GM23338 (cell line): ENCODE measurements around the gene MYO1E. TPM values are rescaled to one million over a fixed set of nuclear protein-coding genes. Genes with fewer than 3 reads are reported as not detected.

Experiments used
- ATAC-seq: fragments of 200-7000 bp; cut with Tn5 transposase; 3 replicates; pipeline ENCODE4 v1.9.1; 2020
- DNase-seq: peaks from one replicate; pipeline ENCODE4 v3.0.0-alpha.2; 2015; ENCODE audit warnings: low spot score
- H2AFZ ChIP-seq: fragments of 200-600 bp; sonication (generic); 2 replicates; pipeline ENCODE4 v1.8.0; 2016; ENCODE audit warnings: antibody characterized with exemption, mild to moderate bottlenecking, moderate library complexity
- H3F3A ChIP-seq: fragments of 200-600 bp; sonication (generic); replicated peaks from 2 replicates; pipeline ENCODE4 v1.8.0; 2017; ENCODE audit warnings: antibody characterized with exemption, mixed run types, low read depth
- H3K27ac ChIP-seq: fragments of 200-600 bp; sonication (generic); 2 replicates; pipeline ENCODE4 v1.6.1; 2016; ENCODE audit warnings: low read depth
- H3K27me3 ChIP-seq: fragments of 200-600 bp; sonication (generic); 2 replicates; pipeline ENCODE4 v1.8.0; 2016; ENCODE audit warnings: mild to moderate bottlenecking, mixed run types, moderate library complexity; ENCODE audit not compliant: insufficient read depth
- H3K36me3 ChIP-seq: fragments of 200-600 bp; sonication (generic); 2 replicates; pipeline ENCODE4 v1.8.0; 2016; ENCODE audit warnings: mild to moderate bottlenecking; ENCODE audit not compliant: insufficient read depth
- H3K4me1 ChIP-seq: fragments of 200-600 bp; sonication (generic); 2 replicates; pipeline ENCODE4 v1.8.0; 2016; ENCODE audit warnings: mild to moderate bottlenecking, moderate library complexity; ENCODE audit not compliant: insufficient read depth
- H3K4me2 ChIP-seq: fragments of 200-600 bp; sonication (generic); 2 replicates; pipeline ENCODE4 v1.7.1; 2017; ENCODE audit warnings: mixed run types
- H3K4me3 ChIP-seq: fragments of 200-600 bp; sonication (generic); 2 replicates; pipeline ENCODE4 v1.6.1; 2016; ENCODE audit warnings: mixed run types
- H3K79me2 ChIP-seq: fragments of 200-600 bp; sonication (generic); replicated peaks from 2 replicates; pipeline ENCODE4 v1.8.0; 2017; ENCODE audit warnings: mild to moderate bottlenecking; ENCODE audit not compliant: insufficient read depth
- H3K9me2 ChIP-seq: fragments of 200-600 bp; sonication (generic); 2 replicates; pipeline ENCODE4 v1.8.0; 2017; ENCODE audit not compliant: insufficient read depth
- H4K20me1 ChIP-seq: fragments of 200-600 bp; sonication (generic); replicated peaks from 2 replicates; pipeline ENCODE4 v1.8.0; 2017; ENCODE audit warnings: mild to moderate bottlenecking; ENCODE audit not compliant: insufficient read depth
- H3K27ac Mint-ChIP-seq: 2 replicates; pipeline ENCODE4 v1.8.0; 2020; ENCODE audit warnings: inconsistent platforms, mild to moderate bottlenecking, moderate library complexity, mixed read lengths
- H3K27me3 Mint-ChIP-seq: 3 replicates; pipeline ENCODE4 v1.8.0; 2022; ENCODE audit warnings: low read depth, mild to moderate bottlenecking, moderate library complexity, mixed read lengths, inconsistent platforms; ENCODE audit not compliant: insufficient read depth, poor library complexity
- H3K36me3 Mint-ChIP-seq: 3 replicates; pipeline ENCODE4 v1.8.0; 2021; ENCODE audit warnings: low read depth, mild to moderate bottlenecking, inconsistent platforms, moderate library complexity, mixed read lengths
- H3K4me1 Mint-ChIP-seq: 3 replicates; pipeline ENCODE4 v1.8.0; 2020; ENCODE audit warnings: mild to moderate bottlenecking, inconsistent platforms, mixed read lengths
- H3K4me3 Mint-ChIP-seq: 3 replicates; pipeline ENCODE4 v1.8.0; 2021; ENCODE audit warnings: moderate library complexity, mild to moderate bottlenecking, inconsistent platforms, mixed read lengths
- H3K9me3 Mint-ChIP-seq: 3 replicates; pipeline ENCODE4 v1.8.0; 2020; ENCODE audit warnings: moderate library complexity, mild to moderate bottlenecking, inconsistent platforms, mixed read lengths
- EZH2phosphoT487 ChIP-seq: fragments of 200-600 bp; sonication (generic); IDR thresholded peaks from one replicate; pipeline ENCODE4 v1.8.1; 2018; ENCODE audit warnings: antibody characterized with exemption; ENCODE audit not compliant: unreplicated experiment
- JUNB ChIP-seq: IDR thresholded peaks from one replicate; pipeline ENCODE4 v1.6.1; 2016; ENCODE audit warnings: antibody characterized with exemption; ENCODE audit not compliant: unreplicated experiment
- NANOG ChIP-seq: IDR thresholded peaks from 2 replicates; pipeline ENCODE4 v1.6.1; 2016; ENCODE audit warnings: antibody characterized with exemption, borderline replicate concordance
- POLR2AphosphoS5 ChIP-seq: IDR thresholded peaks from 2 replicates; pipeline ENCODE4 v1.6.1; 2016; ENCODE audit warnings: antibody characterized with exemption, low read depth
- STAT1 ChIP-seq: IDR thresholded peaks from one replicate; pipeline ENCODE4 v1.6.1; 2016; ENCODE audit warnings: antibody characterized with exemption; ENCODE audit not compliant: unreplicated experiment
- ZNF114 ChIP-seq: fragments of 250-450 bp; sonication (Bioruptor Pico); IDR thresholded peaks from 2 replicates; pipeline ENCODE4 v1.5.0; 2020; ENCODE audit warnings: mild to moderate bottlenecking, moderate library complexity
- ZNF331 ChIP-seq: fragments of 250-450 bp; sonication (Bioruptor Pico); IDR thresholded peaks from 2 replicates; pipeline ENCODE4 v1.5.0; 2020; ENCODE audit warnings: low read depth, mild to moderate bottlenecking, moderate library complexity
- ZNF462 ChIP-seq: fragments of 250-450 bp; sonication (Bioruptor Pico); IDR thresholded peaks from 2 replicates; pipeline ENCODE4 v1.5.0; 2020; ENCODE audit warnings: mild to moderate bottlenecking, moderate library complexity
- polyA plus RNA-seq: library from polyadenylated mRNA; unstranded; fragments of >200 nt; fragmentation: Nextera tagmentation; extraction: Ambion mirVana; gene quantifications from 2 replicates; pipeline ENCODE4 v1.2.1, GENCODE V29; 2016
- total RNA-seq: library from RNA; depleted of rRNA; stranded (reverse); fragments of >200 nt; shearing (Covaris generic); gene quantifications from 2 replicates; pipeline ENCODE4 v1.2.3, GENCODE V29; 2014
- TF ChIP-seq, protein P1 (sequence below): IDR thresholded peaks from 2 replicates; pipeline ENCODE4 v1.6.1; 2016; ENCODE audit warnings: antibody characterized with exemption

MYO1E gene
- total and polyA plus RNA-seq, 2 experiments from 2014 or later = 68.3 to 131 TPM

- TF ChIP-seq JUNB (no peak), NANOG (no peak), STAT1 (no peak), ZNF331 (CRISPR knock-in tag) (no peak), ZNF114 (no peak), EZH2phosphoT487 (no peak), ZNF462 (CRISPR knock-in tag) (no peak)
- TF ChIP-seq, protein P1, sequence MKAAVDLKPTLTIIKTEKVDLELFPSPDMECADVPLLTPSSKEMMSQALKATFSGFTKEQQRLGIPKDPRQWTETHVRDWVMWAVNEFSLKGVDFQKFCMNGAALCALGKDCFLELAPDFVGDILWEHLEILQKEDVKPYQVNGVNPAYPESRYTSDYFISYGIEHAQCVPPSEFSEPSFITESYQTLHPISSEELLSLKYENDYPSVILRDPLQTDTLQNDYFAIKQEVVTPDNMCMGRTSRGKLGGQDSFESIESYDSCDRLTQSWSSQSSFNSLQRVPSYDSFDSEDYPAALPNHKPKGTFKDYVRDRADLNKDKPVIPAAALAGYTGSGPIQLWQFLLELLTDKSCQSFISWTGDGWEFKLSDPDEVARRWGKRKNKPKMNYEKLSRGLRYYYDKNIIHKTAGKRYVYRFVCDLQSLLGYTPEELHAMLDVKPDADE = no peak
Observed at GRCh38 chr15:59313641-59314332, 58.9 kb downstream of the MYO1E start (continued).

- peaks cover 19% of the 10 kb centered on the region for H3K4me1 Mint-ChIP-seq
- no peaks in the 10 kb centered on the region for H3K9me3 Mint-ChIP-seq
- ATAC-seq = no peak
- no peaks in the 10 kb centered on the region for H3K27me3 ChIP-seq
- no peak overlapping the region for H2AFZ ChIP-seq
- peaks cover 34% of the 10 kb centered on the region for H3K4me1 ChIP-seq
- no peak overlapping the region for H3K27ac Mint-ChIP-seq
- peaks cover 6% of the 10 kb centered on the region for H3K27me3 Mint-ChIP-seq
- H3K4me3 ChIP-seq = no peak overlapping the region
- no peaks in the 10 kb centered on the region for H3K9me2 ChIP-seq
- H4K20me1 ChIP-seq = peaks cover 19% of the 10 kb centered on the region; the same call in 1 of the 2 replicates
- no peaks in the 10 kb centered on the region for H3K36me3 ChIP-seq
- no peaks in the 10 kb centered on the region for H3K36me3 Mint-ChIP-seq
- DNase-seq = no peak
- peaks cover 73% of the 10 kb centered on the region for H3K79me2 ChIP-seq
- H3K27ac ChIP-seq = no peak overlapping the region
- no peak overlapping the region for H3K4me3 Mint-ChIP-seq
- no peak overlapping the region for H3K4me2 ChIP-seq
- H3F3A ChIP-seq = no peaks in the 10 kb centered on the region
- TF ChIP-seq POLR2AphosphoS5 (no peak), EZH2phosphoT487 (no peak), ZNF462 (CRISPR knock-in tag) (no peak), ZNF331 (CRISPR knock-in tag) (no peak)
Observed at GRCh38 chr15:59312205-59312604, 60.5 kb downstream of the MYO1E start.
